ENCODE results near the gene GPC6. TPM values are rescaled to one million over a fixed set of nuclear protein-coding genes. Genes with fewer than 3 reads are reported as not detected.

GPC6 gene
- total and polyA plus RNA-seq, 2 donors (not counting 1 experiment from before 2014, with no cell fraction given) = not detected

- Histone ChIP-seq H3K27me3 (replicated peaks in 1 of 4; ENCODE audit: control extremely low read depth in 1 of 4, control insufficient read depth in 3 of 4, insufficient read depth in 4 of 4, low read length in 3 of 4) (no peaks in the 10 kb centered on the region), H3K79me2 (ENCODE audit: control insufficient read depth, insufficient read depth, low read length) (no peaks in the 10 kb centered on the region), H3K4me2 (replicated peaks; ENCODE audit: low read depth, low read length, poor library complexity, severe bottlenecking) (no peak overlapping the region), H3K27ac (ENCODE audit: low read length in 2 of 2) (no peak overlapping the region), H3K4me1 (ENCODE audit: control insufficient read depth in 2 of 2, insufficient read depth in 2 of 2, low read length in 2 of 2) (no peaks in the 10 kb centered on the region), H2AFZ (ENCODE audit: insufficient read depth, low read depth, low read length, poor library complexity, severe bottlenecking) (no peak overlapping the region), H4K20me1 (ENCODE audit: control insufficient read depth, insufficient read depth, low read length, poor library complexity, severe bottlenecking) (no peaks in the 10 kb centered on the region), H3K36me3 (replicated peaks in 1 of 2; ENCODE audit: control extremely low read depth in 1 of 2, control insufficient read depth in 1 of 2, extremely low read depth in 1 of 2, insufficient read depth in 2 of 2, low read length in 1 of 2) (no peaks in the 10 kb centered on the region), H3K4me3 (ENCODE audit: control extremely low read depth in 1 of 5, extremely low read depth in 1 of 5, insufficient read depth in 1 of 5, low read depth in 2 of 5, low read length in 4 of 5) (no peak overlapping the region), H3K9me3 (ENCODE audit: control extremely low read depth in 1 of 3, control insufficient read depth in 2 of 3, insufficient read depth in 1 of 3, low read length in 2 of 3) (no peaks in the 10 kb centered on the region), H3K9ac (ENCODE audit: low read length) (no peak overlapping the region)
- TF ChIP-seq EZH2 (IDR thresholded peaks at IDR 0.05; ENCODE audit: borderline replicate concordance, insufficient read depth, low read depth, low read length, poor library complexity, severe bottlenecking) = no peak
- Mint-ChIP-seq H3K9me3 (ENCODE audit: insufficient read depth) (no peaks in the 10 kb centered on the region), H3K27ac (no peak overlapping the region), H3K27me3 (no peaks in the 10 kb centered on the region), H3K4me1 (no peaks in the 10 kb centered on the region), H3K4me3 (no peak overlapping the region)
- ATAC-seq (ENCODE audit: low read depth) (no peak), DNase-seq (no peak)
- ChIA-PET POLR2A (no interaction called here), CTCF (no interaction called here)
- WGBS (ENCODE audit: insufficient coverage) = 100% methylated on average over 6 of the region's 14 CpGs
- intact Hi-C loops (cut with micrococcal nuclease) = no loop called here
These were observed 804.0 kb downstream of the GPC6 start for GRCh38 chr13:94030415-94031119.

DNA sequence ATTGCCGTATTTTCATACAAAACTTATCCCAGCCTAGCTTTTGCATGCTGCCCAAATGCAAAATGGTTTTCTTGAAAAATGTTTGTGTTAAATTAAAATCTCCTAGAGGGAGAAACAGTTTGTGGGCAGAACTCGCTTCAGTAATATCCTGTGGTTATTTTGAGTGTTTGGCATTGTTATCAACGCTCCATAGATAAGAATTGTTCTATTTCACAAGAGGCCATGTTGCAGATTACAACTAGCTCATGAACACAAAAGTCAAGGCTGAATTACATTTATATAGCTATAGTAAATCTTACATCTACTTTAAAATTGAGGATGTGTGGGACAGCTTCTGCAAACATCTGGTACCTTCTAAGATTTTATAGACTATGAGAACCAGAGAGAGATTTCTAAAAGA is 805.0 kb downstream of the GPC6 start:
- H2AFZ ChIP-seq (ENCODE audit: insufficient read depth, low read depth, low read length, poor library complexity, severe bottlenecking) = no peak overlapping the region
- H3K9me3 ChIP-seq (ENCODE audit: control extremely low read depth in 1 of 3, control insufficient read depth in 2 of 3, insufficient read depth in 1 of 3, low read length in 2 of 3) = no peaks in the 10 kb centered on the region
- Mint-ChIP-seq H3K27ac (no peak overlapping the region), H3K9me3 (ENCODE audit: insufficient read depth) (no peaks in the 10 kb centered on the region), H3K4me3 (no peak overlapping the region), H3K4me1 (no peaks in the 10 kb centered on the region), H3K27me3 (no peaks in the 10 kb centered on the region)
- H4K20me1 ChIP-seq (ENCODE audit: control insufficient read depth, insufficient read depth, low read length, poor library complexity, severe bottlenecking) = no peaks in the 10 kb centered on the region
- no peak for ATAC-seq (ENCODE audit: low read depth)
- DNase-seq = no peak
- TF ChIP-seq, protein P1, sequence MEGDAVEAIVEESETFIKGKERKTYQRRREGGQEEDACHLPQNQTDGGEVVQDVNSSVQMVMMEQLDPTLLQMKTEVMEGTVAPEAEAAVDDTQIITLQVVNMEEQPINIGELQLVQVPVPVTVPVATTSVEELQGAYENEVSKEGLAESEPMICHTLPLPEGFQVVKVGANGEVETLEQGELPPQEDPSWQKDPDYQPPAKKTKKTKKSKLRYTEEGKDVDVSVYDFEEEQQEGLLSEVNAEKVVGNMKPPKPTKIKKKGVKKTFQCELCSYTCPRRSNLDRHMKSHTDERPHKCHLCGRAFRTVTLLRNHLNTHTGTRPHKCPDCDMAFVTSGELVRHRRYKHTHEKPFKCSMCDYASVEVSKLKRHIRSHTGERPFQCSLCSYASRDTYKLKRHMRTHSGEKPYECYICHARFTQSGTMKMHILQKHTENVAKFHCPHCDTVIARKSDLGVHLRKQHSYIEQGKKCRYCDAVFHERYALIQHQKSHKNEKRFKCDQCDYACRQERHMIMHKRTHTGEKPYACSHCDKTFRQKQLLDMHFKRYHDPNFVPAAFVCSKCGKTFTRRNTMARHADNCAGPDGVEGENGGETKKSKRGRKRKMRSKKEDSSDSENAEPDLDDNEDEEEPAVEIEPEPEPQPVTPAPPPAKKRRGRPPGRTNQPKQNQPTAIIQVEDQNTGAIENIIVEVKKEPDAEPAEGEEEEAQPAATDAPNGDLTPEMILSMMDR (IDR thresholded peaks at IDR 0.05) = no peak
- TF ChIP-seq EZH2 (IDR thresholded peaks at IDR 0.05; ENCODE audit: borderline replicate concordance, insufficient read depth, low read depth, low read length, poor library complexity, severe bottlenecking) = no peak
- H3K4me3 ChIP-seq (ENCODE audit: control extremely low read depth in 1 of 5, extremely low read depth in 1 of 5, insufficient read depth in 1 of 5, low read depth in 2 of 5, low read length in 4 of 5) = no peak overlapping the region
- H3K36me3 ChIP-seq (replicated peaks in 1 of 2; ENCODE audit: control extremely low read depth in 1 of 2, control insufficient read depth in 1 of 2, extremely low read depth in 1 of 2, insufficient read depth in 2 of 2, low read length in 1 of 2) = no peaks in the 10 kb centered on the region
- H3K4me2 ChIP-seq (replicated peaks; ENCODE audit: low read depth, low read length, poor library complexity, severe bottlenecking) = no peak overlapping the region
- H3K27me3 ChIP-seq (replicated peaks in 1 of 4; ENCODE audit: control extremely low read depth in 1 of 4, control insufficient read depth in 3 of 4, insufficient read depth in 4 of 4, low read length in 3 of 4) = no peaks in the 10 kb centered on the region
- POLR2A ChIA-PET = no interaction called here
- no peaks in the 10 kb centered on the region for H3K4me1 ChIP-seq (ENCODE audit: control insufficient read depth in 2 of 2, insufficient read depth in 2 of 2, low read length in 2 of 2)
- CTCF ChIA-PET = no interaction called here
- no peak overlapping the region for H3K27ac ChIP-seq (ENCODE audit: low read length in 2 of 2)
- WGBS (ENCODE audit: insufficient coverage) = no CpG with 5 or more reads among the region's 3 CpGs
- no peaks in the 10 kb centered on the region for H3K79me2 ChIP-seq (ENCODE audit: control insufficient read depth, insufficient read depth, low read length)
- intact Hi-C loops (cut with micrococcal nuclease) = no loop called here
- H3K9ac ChIP-seq (ENCODE audit: low read length) = no peak overlapping the region

Data from B cell (primary cell).